ENCODE results near the gene PIGV.

PIGV gene

DNA sequence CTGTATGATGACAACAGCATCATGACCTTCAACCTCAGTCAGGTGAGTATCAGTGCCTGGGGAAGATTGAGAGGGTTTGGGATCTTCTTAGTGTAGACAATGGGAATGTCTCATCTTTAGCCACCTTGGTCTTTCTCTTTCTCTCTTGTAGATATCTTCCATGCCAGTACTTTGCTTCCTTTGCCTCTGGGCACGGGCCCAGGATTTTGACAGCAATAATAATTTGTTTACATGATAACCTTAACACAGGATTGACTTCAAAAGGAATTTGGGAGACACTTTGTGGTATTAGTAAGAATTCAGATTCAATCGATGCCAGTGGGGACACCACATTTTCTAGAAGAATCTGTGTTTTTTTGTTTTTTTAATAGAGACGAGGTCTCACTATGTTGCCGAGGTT is 12.1 kb upstream of the PIGV start:
- DNase-seq: no peak

DNA sequence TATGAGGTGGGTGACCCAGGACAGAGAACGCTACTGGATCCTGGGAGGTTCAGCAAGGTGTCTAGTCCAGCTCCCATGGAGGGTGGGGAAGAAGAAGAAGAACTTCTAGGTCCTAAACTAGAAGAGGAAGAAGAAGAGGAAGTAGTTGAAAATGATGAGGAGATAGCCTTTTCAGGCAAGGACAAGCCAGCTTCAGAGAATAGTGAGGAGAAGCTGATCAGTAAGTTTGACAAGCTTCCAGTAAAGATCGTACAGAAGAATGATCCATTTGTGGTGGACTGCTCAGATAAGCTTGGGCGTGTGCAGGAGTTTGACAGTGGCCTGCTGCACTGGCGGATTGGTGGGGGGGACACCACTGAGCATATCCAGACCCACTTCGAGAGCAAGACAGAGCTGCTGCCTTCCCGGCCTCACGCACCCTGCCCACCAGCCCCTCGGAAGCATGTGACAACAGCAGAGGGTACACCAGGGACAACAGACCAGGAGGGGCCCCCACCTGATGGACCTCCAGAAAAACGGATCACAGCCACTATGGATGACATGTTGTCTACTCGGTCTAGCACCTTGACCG is 8.6 kb upstream of the PIGV start:
- no peak for DNase-seq

DNA sequence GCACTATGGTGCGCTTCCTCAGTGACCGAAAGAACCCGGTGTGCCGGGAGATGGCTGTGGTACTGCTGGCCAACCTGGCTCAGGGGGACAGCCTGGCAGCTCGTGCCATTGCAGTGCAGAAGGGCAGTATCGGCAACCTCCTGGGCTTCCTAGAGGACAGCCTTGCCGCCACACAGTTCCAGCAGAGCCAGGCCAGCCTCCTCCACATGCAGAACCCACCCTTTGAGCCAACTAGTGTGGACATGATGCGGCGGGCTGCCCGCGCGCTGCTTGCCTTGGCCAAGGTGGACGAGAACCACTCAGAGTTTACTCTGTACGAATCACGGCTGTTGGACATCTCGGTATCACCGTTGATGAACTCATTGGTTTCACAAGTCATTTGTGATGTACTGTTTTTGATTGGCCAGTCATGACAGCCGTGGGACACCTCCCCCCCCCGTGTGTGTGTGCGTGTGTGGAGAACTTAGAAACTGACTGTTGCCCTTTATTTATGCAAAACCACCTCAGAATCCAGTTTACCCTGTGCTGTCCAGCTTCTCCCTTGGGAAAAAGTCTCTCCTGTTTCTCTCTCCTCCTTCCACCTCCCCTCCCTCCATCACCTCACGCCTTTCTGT is 7.3 kb upstream of the PIGV start:
- DNase-seq: no peak

DNA sequence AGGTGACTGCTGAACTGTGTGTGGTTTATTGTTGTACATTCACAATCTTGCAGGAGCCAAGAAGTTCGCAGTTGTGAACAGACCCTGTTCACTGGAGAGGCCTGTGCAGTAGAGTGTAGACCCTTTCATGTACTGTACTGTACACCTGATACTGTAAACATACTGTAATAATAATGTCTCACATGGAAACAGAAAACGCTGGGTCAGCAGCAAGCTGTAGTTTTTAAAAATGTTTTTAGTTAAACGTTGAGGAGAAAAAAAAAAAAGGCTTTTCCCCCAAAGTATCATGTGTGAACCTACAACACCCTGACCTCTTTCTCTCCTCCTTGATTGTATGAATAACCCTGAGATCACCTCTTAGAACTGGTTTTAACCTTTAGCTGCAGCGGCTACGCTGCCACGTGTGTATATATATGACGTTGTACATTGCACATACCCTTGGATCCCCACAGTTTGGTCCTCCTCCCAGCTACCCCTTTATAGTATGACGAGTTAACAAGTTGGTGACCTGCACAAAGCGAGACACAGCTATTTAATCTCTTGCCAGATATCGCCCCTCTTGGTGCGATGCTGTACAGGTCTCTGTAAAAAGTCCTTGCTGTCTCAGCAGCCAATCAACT is 6.4 kb upstream of the PIGV start:
- DNase-seq: no peak

DNA sequence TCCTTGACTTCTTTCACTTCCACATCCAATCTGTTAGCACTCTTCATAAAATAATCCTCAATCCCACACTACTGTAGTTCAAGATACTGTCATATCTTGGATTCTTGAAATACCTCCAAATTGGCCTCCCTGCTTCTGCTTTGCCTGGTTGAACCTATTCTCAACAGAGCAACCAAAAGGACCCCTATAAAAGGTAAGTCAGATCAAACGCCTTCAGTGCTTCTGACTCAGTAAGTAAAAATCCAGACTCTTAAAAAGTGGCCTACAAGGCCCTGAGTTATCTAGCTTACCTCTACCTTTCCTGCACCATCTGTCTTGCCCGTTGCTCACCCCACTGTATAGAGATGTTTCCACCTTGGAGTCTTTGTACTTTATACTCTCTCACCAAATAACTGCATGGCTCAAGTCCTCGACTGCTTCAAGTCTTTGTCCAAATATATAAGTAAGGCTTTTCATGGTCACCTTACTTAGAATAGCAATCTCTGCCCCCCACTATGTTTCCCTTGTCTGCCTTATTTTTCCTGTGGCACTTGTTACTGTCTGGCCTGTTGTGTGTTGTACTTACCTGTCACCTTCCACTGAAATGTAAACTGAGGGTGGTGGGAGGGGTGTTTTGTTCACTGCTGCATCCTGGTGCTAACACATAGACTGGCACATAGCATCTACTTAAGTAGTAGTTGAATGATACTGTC is 5.1 kb upstream of the PIGV start:
- no peak for DNase-seq

DNA sequence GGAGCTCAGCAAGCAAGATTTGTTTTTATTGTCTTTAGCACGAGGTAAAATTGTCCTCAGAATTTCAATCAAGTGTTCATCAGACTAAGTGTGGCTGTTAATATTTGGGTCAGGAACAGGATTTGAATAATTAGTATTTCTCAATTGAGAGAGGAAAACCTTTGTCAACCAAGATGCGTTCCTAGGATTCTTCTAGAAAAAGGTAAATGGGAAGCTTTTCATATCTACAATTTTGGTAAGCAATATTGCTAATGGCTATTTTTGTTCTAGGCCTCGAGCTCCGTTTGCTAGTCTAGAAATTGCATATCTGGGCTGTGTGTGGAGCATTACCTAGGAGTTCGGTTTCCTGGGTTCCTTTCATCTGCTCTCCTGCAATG is 4.1 kb upstream of the PIGV start:
- no peak for DNase-seq

DNA sequence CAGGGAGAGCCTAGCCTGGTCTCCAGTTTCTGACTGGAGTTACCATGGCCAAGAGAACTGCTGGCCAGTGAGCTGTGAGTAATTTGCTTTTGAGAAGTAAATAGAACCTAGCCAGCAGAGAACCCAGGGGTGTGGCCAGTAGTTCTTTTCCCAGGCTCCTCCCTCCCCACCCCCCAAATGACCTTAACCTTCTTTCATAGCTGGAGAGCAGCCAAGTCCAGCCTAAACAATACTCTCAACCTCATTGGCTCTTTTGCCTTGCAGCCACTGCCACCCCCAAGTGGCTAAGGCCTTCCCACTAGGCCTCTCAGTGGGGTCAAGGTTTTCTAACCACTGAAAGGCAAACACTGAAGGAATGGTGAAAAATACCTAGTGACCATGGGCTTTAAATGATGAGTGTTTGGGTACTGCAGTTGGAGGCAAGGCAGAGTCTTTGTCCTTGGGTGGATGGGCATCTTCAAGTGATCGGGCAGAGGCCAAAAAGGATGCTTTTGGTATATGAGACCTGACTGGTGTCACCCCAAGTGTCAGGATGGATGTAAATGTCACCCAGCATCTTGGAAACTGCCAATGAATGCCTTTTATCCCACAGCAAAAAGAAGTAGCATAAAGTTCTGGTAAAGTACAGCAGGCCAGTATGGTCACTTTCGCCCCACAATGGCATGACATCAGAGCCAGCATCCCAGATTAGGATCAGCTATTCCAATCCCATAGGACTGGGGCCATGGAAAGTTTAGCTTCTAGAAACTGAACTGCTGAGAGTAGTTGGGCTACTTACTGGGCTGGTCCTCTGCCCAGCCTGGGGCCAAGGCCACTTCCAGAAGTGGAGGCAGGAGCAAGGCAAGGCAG is 3.5 kb upstream of the PIGV start:
- DNase-seq: no peak

DNA sequence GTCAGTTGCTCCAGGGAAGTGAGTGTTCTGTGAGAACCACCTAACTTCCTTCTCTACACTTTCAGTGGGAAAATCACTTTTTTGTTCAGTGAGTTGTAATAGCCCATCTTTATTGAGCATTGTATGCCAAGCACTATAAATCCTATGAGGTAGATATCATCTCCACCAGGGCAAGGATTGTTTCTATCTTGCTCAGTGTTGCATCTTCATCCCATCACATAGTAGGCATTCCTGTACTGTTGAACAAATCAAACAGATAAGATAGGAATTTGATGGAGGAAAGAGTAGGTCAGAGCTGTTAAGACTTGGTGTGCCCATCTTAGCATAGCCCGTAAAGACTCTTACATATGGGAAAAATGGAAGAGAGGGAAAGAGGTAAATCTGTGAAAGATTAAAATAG is 2.9 kb upstream of the PIGV start:
- no peak for DNase-seq

DNA sequence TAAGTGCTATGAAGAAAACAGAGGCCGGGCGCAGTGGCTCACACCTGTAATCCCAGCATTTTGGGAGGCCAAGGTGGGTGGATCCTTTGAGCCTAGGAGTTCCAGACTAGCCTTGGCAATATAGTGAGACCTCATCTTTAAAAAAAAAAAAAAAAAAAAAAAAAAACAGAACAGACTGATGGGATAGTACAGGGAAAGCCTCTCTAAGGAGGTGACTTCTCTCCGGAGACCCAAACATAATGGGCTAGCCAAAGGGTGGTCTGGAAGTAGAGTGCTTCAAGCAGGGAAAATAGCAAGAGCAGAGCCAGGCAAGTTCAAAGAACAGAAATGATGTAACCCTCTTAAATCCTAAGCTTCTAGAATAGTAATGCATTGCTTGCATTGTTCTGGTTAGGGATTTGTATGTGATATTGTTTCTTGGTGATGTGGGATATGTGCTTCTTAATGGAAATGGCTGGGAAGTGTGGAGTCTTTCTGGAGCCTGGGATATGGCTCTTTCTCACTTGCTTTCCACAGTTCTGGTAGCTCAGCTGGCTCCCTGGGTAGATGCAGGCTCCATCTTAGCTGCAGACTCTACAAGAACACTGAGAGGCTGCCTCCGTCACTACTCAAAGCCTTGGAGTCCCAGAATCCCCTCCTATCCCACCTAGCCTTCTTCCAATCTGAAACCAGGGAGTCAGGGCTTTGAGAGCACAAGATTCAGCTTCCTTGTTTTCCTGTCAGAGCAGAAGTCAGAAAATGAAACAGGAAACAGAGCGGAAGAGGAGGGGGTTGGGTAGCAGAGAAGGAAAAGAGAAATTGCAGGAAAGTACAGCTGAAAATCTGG is 1.9 kb upstream of the PIGV start:
- DNase-seq: no peak

DNA sequence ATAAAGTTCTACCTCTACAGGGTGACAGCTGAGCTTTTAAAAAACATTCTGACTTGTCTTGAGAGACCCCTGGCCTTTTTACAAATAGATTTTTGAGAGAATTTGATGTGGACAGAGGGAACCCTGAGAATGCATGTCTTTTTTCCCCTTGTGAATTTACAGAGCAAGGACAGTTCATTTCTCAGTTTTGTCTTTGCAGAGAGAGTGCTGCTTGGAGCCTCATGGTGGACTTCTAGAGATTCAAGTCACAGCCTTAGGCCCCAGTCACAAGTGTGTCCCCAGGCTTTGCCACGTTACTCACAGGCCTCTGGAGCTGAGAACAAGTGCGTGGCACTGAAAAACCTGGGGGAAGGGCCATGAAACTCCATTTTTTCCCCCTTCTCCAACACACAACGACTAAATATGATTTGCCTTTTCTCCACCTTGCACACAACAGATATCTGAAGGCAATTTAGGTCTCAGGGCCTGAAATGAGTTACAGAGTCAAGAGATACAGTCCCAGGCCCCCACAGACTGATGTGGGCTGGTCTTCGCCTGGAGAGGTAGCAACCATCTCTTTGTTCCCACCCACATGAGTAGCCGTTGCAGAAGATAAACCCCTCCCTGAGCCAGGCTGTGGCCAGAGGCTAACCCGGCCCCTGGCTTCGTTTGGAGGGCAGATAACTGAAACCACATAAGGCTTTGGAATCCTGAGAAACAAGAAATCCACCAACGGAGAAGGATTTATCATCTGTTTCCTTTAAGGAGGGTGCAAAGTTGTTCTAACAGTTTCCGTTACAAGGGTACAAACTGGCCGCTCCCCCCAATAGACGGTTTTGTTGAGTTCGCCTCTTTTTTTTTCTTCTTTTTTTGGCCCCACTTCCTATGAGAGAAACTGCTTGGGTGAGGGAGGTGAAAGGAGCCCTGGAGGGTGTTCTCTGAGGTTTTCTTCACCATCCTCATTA is 1.0 kb upstream of the PIGV start:
- DNase-seq: peak; percentile 40

DNA sequence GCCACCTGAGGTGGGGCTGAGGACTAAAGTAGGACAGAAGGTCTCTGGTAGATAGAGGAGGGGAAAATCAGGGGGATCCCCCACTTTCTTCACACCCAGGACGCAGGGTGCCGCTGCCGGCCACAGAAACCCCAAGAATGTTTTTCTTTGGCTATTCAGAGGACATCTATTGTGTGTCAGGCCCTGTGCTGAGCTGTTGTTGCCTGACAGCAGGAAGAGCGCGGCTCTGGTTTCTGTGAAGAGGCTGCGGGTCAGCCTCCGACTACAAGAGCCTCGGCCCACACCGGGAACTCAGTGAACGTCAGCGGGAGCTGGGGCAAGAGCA is 407 bp upstream of the PIGV start:
- no peak for DNase-seq

DNA sequence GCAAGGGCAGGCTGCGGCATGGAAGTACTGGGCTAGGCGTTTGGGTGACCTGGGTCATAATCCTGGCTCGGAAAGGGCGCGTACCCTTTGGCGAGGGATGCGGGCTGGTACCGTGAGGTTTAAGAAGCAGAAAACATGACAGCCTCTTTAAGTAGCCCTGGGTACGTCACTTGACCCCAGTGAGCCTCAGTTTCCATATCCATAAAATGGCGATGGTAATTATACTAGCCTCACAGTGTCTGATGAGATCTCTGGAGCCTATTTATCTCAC is 700 bp downstream of the PIGV start:
- DNase-seq: no peak

DNA sequence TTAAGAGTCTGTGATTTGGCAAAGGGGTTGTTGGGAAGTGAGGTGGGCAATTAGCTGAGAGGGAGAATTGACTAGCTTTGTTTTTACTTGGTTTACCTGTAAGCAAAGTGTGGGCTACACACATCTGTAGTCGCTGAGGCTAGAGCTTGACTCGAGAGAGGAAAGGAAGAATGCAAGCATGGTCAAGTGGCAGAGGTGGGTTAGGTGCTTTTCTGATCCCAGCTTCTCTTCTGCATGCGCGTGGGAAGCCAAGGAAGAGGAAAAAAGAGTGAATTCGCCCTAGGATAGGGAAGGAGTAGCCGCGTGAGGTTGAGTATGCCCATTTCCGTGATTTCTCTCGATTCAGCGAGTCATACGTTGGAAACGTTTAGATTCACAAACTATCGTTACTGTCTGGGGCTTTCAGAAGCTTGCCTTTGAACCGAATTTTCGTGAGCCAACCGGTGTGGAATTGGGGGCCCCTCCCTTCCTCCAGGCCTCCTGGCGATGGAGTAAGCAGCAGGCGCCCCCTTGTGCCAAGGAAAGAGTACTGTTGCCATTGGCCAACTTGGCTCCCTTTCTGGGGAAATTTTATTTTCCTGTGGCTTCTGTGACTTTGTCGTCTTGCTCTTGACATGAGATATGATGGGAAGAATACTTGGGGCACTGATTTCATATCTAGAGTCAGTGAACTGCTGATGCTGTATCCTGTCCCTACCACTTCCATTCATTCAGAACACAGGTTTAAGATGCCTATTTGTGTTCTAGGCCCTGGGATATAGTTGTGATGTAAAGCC is 1.3 kb downstream of the PIGV start:
- DNase-seq: peak; percentile 77

DNA sequence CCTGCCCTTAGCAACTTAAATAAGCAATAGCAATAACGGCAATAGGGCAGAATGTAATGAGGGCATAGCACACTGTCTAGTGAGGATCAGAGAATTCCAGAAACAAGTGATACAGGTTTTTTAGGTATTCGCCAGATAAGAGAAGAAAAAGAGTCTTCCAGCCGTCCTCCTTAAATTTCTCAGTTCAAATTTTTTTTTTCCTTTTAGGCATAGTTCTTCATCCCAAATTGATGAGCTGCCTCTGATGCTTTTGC is 1.8 kb downstream of the PIGV start:
- DNase-seq: no peak

DNA sequence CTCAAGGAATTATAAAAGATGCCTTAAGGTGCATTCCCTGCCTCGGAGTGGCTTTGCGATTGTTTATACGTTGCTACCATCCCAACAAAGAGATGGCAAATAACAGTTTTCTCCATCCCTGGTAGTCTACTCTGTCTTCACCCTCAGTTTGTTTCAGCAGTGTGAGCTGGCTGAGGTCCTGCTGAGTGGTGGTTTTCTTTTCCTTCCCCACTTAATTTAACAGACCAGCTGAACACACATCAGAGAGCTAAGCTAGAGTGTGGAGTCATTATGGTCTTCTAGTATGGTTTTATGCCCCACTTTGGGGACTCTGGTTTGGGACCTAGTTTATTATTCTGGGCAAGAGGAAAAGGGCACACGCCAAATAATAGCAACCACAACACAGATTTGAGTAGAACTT is 2.2 kb downstream of the PIGV start:
- no peak for DNase-seq

DNA sequence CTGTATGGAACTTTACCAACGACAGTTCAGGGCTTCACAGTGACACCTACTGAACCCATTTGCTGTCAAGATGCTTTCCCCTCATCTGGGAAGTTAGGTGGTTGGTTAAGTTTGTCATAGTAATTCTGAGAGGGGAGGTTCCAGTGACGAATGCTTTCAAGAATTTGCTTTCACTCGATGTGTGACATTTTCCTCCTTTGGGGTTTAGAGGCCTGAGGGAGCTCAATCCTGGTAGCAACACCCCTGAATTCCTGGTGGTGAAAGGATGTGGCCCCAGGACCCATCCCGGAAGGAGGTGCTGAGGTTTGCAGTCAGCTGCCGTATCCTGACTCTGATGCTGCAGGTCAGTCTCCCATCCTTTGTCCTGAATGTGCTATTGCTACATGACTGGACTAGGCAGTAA is 2.8 kb downstream of the PIGV start:
- no peak for DNase-seq

DNA sequence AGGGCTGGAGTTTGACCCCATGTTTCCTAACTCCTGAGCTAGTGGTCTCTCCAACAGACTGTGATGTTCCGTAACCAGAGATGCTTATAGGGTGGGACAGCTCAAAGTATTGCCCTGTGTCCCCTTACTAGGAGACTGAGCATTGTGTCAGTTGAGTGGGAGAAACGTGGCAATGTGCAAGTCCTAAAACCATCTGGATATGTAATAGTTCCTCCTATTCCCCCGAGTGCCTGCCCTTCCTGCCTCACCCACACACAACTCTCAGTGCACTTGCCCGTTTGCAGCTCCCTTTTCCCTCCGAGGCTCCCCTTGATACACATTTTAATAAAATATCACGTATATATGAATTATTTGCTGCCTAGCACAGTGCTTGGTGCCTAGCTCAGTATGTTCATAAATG is 3.4 kb downstream of the PIGV start:
- no peak for DNase-seq

DNA sequence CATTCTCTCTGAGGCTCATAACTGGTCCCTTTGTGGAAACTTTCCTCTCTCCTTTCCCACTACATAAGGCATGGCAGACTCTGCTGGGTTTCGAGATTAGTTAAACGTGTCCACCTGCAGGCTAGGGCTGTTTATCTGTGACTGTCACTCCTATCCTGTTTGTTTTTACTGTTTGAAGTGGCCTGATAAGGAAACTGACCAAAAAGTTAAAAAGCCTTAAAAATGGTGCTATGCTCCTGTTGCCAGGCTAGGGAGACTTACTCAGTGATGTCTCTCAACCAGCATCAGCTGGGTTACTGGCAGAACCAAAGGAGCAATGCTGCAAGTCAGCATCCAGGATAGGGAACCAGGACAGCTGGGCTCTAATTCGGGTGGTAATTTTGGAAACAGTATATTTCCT is 3.9 kb downstream of the PIGV start:
- no peak for DNase-seq

DNA sequence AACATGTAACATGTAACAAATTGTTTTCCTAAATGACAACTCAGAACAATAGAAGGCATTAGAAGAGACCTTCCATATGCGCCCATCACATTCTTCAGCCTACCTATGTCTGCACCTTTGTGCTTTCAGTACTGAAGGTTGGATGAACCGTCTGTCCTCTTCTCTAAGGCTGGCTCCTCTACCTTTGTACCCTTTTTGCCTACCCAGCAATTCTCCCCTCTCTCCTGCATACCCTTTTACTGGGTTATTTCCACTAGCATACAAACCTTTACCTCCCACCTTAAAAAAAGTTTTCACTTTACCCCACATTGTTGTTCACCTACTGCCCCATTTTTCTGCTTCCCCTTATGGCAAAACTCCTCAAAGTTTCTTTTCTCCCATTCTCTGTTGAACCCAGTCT is 5.2 kb downstream of the PIGV start:
- DNase-seq: no peak

DNA sequence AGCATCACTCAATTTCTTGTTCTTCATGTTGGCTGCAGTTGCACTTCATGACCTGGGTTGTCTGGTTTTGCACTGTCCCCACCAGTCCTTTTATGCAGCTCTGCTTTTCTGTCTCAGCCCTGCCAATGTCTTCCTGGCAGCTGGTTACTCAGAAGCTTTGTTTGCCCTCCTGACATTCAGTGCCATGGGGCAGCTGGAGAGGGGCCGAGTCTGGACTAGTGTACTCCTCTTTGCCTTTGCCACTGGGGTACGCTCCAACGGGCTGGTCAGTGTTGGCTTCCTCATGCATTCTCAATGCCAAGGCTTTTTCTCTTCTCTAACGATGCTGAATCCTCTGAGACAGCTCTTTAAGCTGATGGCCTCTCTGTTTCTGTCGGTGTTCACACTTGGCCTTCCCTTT is 6.6 kb downstream of the PIGV start:
- DNase-seq: no peak

DNA sequence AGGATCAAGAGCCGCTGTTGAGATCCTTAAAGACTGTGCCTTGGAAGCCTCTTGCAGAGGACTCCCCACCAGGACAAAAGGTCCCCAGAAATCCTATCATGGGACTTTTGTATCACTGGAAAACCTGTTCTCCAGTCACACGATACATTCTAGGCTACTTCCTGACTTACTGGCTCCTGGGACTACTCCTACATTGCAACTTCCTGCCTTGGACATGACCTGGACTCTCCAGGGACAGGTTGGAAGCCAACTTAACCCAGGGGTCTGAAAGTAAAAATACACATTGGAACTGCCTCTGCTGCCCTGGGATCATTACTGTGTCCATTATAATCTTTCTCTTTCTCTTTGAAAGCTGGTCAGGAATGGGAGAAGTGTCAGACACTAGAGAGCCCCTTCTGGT is 9.9 kb downstream of the PIGV start:
- no peak for DNase-seq

All from DMS79 treated with DMSO at 0.1 percent for 48 hours (cell line).